ENCODE measurements around the gene SCARF2. TPM values are rescaled to one million over a fixed set of nuclear protein-coding genes. Genes with fewer than 3 reads are reported as not detected.
"Not testable (repeated sequence)": the region's sequence is repeated elsewhere in the genome, so short reads cannot be mapped to it uniquely, and the experiment has no call there.

SCARF2 gene
- total RNA-seq, 1 experiment from 2014 or later, result 10.8 TPM

DNA sequence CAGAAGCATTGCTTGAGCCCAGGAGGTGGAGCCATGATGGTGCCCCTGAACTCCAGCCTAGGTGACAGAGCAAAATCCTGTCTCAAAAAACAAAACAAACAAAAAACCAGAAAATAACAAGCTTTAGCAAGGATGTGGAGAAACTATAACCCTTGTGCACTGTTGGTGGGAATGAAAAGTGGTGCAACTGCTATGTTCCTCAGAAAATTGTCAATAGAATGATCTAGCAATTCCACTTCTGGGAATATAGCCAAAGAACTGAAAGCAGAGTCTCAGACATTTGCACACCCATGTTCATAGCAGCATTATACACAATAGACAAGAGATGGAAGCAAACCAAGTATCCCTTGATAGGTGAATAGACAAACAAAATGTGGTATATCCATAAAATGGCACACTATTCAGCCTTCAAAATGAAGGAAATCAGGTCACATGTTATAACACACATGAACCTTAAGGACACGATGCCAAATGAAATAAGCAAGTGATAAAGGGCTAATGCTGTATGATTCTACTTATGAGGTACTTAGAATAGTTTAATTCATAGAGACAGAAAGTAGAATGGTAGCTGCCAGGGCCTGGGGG is 42.1 kb upstream of the SCARF2 start:
- Histone ChIP-seq H3K79me2 (ENCODE audit: insufficient read depth, low read length) (no peaks in the 10 kb centered on the region), H2BK20ac (ENCODE audit: low read depth, low read length, poor library complexity, severe bottlenecking) (no peak overlapping the region), H2BK15ac (ENCODE audit: low read depth, low read length) (no peak overlapping the region), H3K23me2 (ENCODE audit: insufficient read length, low read depth, low read length, poor library complexity, severe bottlenecking) (no peaks in the 10 kb centered on the region), H4K91ac (ENCODE audit: insufficient read length, low read depth, low read length) (no peak overlapping the region), H3K9ac (ENCODE audit: extremely low read depth, insufficient read length, low read length) (no peak overlapping the region), H3T11ph (ENCODE audit: low read length) (no peak overlapping the region), H4K20me1 (ENCODE audit: control insufficient read depth, insufficient read depth, insufficient read length) (no peaks in the 10 kb centered on the region), H3K23ac (ENCODE audit: insufficient read length, low read depth, low read length) (no peak overlapping the region), H3K4ac (ENCODE audit: low read depth, low read length) (no peak overlapping the region), H3K56ac (ENCODE audit: insufficient read length, low read depth, low read length) (no peak overlapping the region), H2BK5ac (ENCODE audit: insufficient read length, low read length) (no peak overlapping the region), H3K4me2 (ENCODE audit: insufficient read depth, insufficient read length, low read length) (no peak overlapping the region), H3K18ac (ENCODE audit: insufficient read length, low read depth, low read length) (no peak overlapping the region), H3K9me3 (ENCODE audit: control insufficient read depth, low read depth, low read length) (no peaks in the 10 kb centered on the region), H2BK120ac (ENCODE audit: low read depth, low read length, poor library complexity, severe bottlenecking) (no peak overlapping the region), H4K5ac (ENCODE audit: insufficient read length, low read depth, low read length) (no peak overlapping the region), H3K4me1 (ENCODE audit: insufficient read depth, low read length) (no peaks in the 10 kb centered on the region), H2AK5ac (ENCODE audit: insufficient read length, low read length) (no peak overlapping the region), H3K27me3 (ENCODE audit: insufficient read depth, low read length) (no peaks in the 10 kb centered on the region), H3K79me1 (ENCODE audit: insufficient read depth, low read depth, low read length, poor library complexity, severe bottlenecking) (no peaks in the 10 kb centered on the region), H3K27ac (ENCODE audit: insufficient read length, low read depth, low read length) (no peak overlapping the region), H4K8ac (replicated peaks; ENCODE audit: insufficient read length, low read depth, low read length) (no peak overlapping the region), H2BK12ac (ENCODE audit: insufficient read length, low read depth, low read length) (no peak overlapping the region), H3K14ac (ENCODE audit: insufficient read depth, low read length) (no peak overlapping the region), H2AFZ (ENCODE audit: low read length) (no peak overlapping the region)
- Mint-ChIP-seq H3K36me3 (ENCODE audit: insufficient read depth in 1 of 3, low read depth in 3 of 3) (peaks cover 4 to 13% (median 8%) of the 10 kb centered on the region in 3 experiments; a peak in 5 of 7 replicates), H3K4me1 (no peaks in the 10 kb centered on the region), H3K9me3 (no peaks in the 10 kb centered on the region), H3K4me3 (no peak overlapping the region), H3K27me3 (ENCODE audit: low read depth) (no peaks in the 10 kb centered on the region), H3K27ac (no peak overlapping the region)
- TF ChIP-seq, protein P1, sequence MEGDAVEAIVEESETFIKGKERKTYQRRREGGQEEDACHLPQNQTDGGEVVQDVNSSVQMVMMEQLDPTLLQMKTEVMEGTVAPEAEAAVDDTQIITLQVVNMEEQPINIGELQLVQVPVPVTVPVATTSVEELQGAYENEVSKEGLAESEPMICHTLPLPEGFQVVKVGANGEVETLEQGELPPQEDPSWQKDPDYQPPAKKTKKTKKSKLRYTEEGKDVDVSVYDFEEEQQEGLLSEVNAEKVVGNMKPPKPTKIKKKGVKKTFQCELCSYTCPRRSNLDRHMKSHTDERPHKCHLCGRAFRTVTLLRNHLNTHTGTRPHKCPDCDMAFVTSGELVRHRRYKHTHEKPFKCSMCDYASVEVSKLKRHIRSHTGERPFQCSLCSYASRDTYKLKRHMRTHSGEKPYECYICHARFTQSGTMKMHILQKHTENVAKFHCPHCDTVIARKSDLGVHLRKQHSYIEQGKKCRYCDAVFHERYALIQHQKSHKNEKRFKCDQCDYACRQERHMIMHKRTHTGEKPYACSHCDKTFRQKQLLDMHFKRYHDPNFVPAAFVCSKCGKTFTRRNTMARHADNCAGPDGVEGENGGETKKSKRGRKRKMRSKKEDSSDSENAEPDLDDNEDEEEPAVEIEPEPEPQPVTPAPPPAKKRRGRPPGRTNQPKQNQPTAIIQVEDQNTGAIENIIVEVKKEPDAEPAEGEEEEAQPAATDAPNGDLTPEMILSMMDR (conservative IDR thresholded peaks at IDR 0.05), result no peak
- DNase-seq, result no peak
- WGBS (ENCODE audit: extremely low coverage, insufficient read length, low lambda C conversion rate), result no CpG with 5 or more reads among the region's 1 CpG

DNA sequence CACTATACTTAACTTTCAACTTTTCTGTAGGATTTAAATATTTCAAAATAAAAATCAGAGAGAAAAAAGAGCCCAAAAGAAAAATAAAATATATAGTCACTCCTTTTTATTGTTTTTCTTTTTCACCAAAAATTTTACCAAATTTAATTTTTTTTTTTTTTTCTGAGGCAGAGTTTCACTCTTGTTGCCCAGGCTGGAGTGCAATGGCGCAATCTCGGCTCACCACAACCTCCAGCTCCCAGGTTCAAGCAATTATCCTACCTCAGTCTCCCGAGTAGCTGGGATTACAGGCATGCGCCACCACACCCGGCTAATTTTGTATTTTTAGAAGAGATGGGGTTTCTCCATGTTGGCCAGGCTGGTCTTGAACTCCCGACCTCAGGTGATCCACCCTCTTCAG is 40.4 kb upstream of the SCARF2 start:
- H3K14ac ChIP-seq (ENCODE audit: insufficient read depth, low read length); H2BK20ac ChIP-seq (ENCODE audit: low read depth, low read length, poor library complexity, severe bottlenecking); H3K27me3 ChIP-seq (ENCODE audit: insufficient read depth, low read length); H3K79me1 ChIP-seq (ENCODE audit: insufficient read depth, low read depth, low read length, poor library complexity, severe bottlenecking); H3K27me3 Mint-ChIP-seq (ENCODE audit: low read depth); H2BK12ac ChIP-seq (ENCODE audit: insufficient read length, low read depth, low read length); H3K4ac ChIP-seq (ENCODE audit: low read depth, low read length); H4K20me1 ChIP-seq (ENCODE audit: control insufficient read depth, insufficient read depth, insufficient read length); H2BK5ac ChIP-seq (ENCODE audit: insufficient read length, low read length); H2BK120ac ChIP-seq (ENCODE audit: low read depth, low read length, poor library complexity, severe bottlenecking); H3K23ac ChIP-seq (ENCODE audit: insufficient read length, low read depth, low read length); H3K27ac Mint-ChIP-seq; H3T11ph ChIP-seq (ENCODE audit: low read length); H4K8ac ChIP-seq (replicated peaks; ENCODE audit: insufficient read length, low read depth, low read length); H4K91ac ChIP-seq (ENCODE audit: insufficient read length, low read depth, low read length); H4K5ac ChIP-seq (ENCODE audit: insufficient read length, low read depth, low read length); H3K4me2 ChIP-seq (ENCODE audit: insufficient read depth, insufficient read length, low read length); H3K4me1 Mint-ChIP-seq; H3K79me2 ChIP-seq (ENCODE audit: insufficient read depth, low read length); DNase-seq; H2AK5ac ChIP-seq (ENCODE audit: insufficient read length, low read length); H3K9me3 ChIP-seq (ENCODE audit: control insufficient read depth, low read depth, low read length); H2AFZ ChIP-seq (ENCODE audit: low read length); H2BK15ac ChIP-seq (ENCODE audit: low read depth, low read length); H3K18ac ChIP-seq (ENCODE audit: insufficient read length, low read depth, low read length); H3K36me3 Mint-ChIP-seq (ENCODE audit: insufficient read depth in 1 of 3, low read depth in 3 of 3); H3K4me1 ChIP-seq (ENCODE audit: insufficient read depth, low read length); H3K9me3 Mint-ChIP-seq; H3K4me3 Mint-ChIP-seq; H3K9ac ChIP-seq (ENCODE audit: extremely low read depth, insufficient read length, low read length); H3K27ac ChIP-seq (ENCODE audit: insufficient read length, low read depth, low read length); H3K56ac ChIP-seq (ENCODE audit: insufficient read length, low read depth, low read length); H3K23me2 ChIP-seq (ENCODE audit: insufficient read length, low read depth, low read length, poor library complexity, severe bottlenecking): not testable (repeated sequence)
- WGBS (ENCODE audit: extremely low coverage, insufficient read length, low lambda C conversion rate), result no CpG with 5 or more reads among the region's 6 CpGs
